Activated T-cell treated with anti-CD3 and anti-CD28 coated beads for 48 hours (primary cell): Measurements from ENCODE around the gene AGRN.

Experiments
- DNase-seq: peaks from one replicate; pipeline ENCODE4 v3.0.0-alpha.2; 2020; ENCODE audit warnings: low read depth

The AGRN gene

DNA sequence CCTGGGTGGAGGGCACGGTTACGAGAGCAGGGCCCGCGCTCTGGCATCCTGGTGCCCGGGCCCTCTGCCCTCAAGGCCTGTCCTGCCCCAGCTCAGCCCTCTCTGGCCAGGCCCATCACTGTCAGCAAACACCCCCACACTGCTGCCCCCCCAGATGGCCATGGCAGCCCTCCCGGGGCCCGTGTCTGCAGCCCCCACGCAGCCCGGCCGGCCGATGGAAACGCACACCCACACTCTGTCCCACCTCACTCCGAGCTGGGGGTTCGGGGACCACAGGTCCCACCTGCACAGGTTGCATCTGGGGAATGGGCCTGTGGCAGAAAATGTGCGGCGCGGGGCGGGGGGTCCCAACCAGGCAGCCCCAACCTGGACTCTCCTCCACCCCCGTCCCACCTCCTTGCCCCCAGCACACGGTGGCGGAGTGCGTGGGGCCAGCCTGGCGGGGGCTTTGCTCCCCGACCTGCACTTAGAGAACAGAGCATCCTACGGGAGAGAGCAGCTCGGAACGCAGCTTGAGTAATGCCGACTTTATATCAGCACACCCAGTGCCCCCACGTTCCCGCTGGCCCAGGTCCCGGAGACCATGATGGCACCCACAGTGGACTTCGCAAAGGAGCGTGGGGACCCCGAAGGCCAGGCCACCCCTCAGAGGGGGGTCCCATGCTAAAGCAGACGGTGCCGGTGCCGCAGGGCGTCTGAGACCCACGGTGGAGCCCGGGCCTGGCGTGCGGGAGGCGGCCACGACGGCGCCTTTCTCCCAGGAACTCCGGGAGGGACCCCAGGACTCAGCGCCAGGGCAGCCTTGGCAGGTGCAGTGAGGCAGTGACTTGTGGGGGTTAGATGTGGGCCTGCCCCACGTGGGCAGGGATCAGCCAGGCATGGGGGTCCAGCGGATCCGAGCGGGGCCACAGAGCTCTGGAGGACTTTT, 61.7 kb downstream of the AGRN start:
- DNase-seq, result no peak

DNA sequence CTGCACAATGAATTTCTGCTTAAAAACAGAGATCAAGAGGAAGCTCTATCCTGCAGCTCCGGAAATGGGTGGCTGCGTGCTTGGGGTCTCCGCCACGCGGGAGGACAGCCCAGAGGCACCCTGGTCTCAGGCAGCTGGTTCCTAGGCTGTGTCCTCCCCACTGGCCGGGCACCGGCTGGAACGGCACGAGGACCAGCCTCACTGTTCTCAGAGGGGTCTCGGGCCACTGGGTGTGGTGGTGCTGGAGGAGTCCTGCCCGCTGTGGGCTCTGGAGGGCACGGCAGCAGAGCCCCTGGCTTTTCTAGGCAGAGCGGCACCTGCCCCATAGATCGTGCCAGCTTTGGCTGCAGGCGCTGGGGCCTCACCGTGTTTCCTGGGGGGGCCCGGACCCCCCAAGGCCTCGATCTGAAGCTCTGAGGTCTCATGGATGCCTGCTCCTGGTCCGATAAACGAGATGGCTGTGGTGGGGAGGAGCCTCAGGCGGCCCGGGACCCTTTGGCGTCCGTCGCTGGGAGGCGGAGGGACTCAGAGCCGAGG, 62.4 kb downstream of the AGRN start:
- DNase-seq, result no peak

DNA sequence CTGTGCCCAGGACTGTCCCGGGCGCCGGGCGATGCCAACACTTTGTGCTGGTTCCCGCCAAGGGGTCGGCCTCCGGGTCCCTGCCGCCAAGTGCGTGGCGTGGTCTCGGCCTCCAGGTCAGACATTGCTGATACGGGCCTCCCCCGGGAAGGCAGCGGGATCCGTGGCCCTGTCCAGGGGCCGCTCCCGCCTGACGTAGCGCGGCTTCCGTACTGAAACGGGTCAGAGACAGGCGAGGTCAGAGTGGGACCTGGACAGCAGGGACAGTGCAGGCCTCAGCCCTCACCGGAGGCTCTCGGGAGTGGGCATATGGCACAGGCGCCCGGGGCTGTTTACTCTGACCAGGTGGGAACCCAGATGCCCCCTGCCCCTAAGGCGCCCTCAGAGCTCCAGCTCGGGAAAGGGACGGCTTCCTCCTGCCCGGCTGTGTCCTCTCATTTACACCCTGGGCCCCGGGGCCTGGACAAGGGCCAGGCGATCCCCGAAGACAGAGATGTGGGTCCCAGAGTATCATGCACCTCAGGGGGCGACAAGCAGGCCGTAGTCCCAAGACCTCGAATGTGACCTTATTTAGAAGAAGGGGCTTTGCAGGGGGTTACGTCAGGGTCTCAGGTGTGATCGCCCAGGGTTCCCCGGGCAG, 63.0 kb downstream of the AGRN start:
- no peak for DNase-seq

DNA sequence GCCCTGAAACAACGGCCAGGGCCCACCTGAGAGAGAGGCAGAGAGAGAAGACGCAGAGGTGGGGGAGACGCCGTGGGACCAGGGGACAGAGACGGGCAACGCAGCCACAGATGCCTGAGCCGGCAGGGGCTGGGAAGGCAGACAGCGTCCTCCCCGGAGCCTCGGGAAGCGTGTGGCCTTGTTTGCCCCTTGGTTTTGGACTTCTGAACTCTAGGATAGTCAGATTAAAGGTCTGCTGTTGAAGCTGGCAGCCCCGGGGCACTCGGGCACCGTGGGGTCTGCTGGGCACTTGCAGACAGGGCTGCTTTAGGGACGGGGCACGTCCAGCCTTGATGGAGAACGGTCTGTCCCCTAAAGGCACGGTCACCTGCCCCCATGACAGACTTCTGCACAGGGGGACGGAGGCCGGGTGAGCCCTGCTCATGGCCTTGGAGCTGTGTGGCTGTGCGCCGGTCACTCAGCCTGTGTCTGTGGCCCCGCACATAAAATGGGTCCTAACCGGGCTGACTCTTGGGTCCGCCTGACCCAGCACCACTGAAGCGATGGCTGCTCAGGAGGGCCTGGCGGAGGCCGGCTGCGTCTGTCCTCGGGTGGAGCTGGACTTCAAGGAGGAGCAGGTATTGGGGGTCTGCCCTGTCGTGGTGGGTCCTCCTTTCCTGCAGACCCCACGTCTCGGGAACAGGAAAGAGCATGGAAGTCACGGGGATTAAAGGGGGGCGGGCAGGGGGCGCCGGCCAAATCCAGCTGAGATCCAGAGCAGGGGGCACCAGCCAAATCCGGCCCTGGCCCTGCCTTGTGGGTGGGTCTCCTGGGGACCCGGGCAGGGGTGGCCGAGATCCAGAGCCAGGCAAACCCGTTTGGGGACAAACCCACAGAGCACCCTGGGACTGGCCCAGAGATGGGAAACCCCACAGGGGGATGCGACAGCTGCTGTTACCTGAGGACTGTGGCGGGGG, 63.8 kb downstream of the AGRN start:
- no peak for DNase-seq

DNA sequence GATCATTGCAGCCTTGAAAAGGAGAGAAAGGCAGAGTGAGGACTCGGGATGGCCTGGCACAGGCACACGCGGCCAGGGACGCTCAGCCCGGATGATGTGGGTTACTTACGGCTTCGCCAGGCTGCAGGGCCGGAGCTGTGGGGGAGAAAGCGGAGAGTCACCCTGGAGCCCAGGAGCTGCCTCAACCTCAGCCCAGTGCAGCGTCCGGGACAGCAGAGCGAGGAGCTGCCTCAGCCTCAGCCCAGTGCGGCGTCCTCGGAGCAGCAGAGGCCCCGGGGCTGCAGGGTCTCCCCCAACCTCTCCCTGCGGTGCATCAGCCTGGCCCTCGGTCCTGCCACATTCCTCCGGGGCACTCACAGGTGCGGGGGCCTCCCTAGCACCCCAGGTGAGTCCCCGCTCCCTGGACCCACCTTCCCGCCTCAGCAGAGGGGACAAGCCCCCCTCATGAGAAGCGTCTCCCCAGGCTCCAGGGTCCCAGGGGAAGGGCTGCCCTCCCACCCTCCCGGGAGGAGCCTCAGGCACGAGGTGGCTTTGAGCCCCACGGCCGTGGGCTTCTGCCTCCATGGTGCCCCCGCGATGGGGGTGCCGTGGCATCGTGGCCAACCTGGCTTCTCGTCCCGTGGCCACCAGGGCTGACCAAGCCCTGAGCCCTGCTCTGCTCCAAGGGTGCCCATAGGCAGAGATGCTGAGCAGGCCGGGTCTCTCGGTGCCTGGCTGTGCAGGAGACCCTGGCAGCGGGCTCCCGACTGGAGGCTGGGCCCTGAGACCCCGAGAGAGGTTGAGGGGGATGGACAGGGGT, 64.7 kb downstream of the AGRN start:
- DNase-seq, result no peak

DNA sequence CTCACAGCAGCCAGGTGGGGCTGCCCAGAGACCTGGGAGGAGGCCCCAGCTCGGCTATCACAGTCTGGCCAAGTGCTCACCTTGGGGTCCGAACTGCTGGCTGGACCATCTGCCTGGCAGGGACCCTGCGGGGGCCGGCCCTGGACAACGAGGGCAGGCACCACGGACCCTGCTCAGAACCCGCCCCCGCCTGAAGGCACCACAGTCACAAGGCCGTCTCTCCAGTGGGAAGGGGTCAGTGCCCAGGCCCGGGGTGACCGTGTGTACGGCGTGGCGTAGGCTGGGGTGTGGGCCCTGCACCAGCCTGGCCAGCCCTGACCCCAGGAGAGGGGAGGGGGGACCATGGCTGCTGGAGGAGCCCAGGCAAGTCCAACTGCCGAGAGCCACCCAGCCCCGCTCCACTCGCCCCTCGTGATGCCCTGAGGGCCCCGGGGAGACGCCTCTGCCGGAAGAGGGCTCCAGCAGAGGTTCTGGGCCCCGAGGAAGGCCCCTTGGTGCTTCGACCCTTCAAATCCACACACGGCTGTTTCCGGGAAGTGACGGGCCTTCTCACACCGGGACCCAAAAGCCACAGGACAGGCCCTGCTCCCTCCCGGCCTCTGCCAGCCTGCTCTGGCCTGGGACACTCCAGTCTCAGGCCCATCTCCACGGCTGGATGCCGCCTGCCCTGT, 65.4 kb downstream of the AGRN start:
- no peak for DNase-seq

DNA sequence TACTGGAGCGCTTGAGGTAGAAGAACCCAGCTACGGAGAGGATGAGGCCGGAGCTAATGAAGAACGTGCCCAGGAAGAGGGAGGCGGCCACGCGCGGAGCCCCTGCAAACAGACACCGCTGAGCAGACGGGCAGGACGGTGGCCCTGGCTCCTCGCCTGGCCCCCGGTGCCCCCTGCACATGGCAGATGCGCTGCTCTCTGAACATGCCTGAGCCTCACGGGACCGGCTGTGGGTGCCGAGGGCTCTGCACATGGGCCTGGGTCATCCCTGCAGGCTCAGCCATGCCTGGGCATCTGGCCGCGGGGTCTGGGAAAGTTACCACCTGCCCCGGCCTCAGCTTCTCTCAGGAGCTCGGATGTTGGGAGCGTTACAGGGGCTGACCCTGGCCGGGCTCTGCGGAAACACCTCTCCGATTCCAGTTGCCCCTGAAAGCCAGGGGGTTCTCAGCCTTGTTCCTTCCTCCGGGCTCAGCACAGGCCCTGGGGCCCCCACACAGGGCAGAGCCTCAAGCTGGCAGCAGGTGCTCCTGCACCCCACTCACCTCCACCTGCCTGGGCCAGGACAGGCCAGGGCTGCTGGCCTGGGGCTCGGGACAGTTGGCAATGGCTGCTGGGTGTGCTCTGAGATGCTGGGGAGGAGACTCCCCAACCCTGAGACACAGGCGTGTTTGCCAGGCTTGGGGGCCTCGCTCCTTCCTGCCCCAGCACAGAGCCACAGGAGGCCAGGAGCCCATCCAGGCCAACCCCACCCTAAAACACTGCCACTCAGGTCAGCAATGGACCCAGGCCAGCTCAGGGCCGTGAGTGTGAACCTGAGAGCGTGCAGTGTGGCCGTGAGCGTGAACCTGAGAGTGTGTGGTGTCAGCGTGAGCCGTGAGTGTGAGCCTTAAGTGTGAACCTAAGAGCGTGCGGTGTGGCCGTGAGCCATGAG, 66.3 kb downstream of the AGRN start:
- DNase-seq, result no peak

DNA sequence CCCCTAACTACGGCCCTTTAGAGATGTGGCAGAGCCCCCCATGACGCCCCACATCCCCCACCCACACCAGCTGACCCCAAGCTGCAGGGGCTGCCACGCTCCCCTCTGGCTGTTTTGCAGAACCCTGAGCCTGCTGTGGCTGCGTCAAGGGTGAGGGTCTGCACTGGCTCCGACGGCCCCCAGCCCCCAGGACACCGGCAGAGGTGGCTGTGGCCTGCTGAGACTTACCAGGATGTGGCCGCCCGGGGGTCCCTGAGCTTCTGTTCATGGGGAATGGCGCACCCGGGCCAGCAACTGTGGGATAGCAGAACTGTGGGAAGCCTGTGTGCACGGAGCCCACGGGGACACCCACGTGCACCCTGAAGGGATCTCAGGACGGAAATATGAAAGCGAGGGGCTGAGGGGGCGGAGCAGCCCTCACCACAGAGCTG, 67.0 kb downstream of the AGRN start:
- no peak for DNase-seq

DNA sequence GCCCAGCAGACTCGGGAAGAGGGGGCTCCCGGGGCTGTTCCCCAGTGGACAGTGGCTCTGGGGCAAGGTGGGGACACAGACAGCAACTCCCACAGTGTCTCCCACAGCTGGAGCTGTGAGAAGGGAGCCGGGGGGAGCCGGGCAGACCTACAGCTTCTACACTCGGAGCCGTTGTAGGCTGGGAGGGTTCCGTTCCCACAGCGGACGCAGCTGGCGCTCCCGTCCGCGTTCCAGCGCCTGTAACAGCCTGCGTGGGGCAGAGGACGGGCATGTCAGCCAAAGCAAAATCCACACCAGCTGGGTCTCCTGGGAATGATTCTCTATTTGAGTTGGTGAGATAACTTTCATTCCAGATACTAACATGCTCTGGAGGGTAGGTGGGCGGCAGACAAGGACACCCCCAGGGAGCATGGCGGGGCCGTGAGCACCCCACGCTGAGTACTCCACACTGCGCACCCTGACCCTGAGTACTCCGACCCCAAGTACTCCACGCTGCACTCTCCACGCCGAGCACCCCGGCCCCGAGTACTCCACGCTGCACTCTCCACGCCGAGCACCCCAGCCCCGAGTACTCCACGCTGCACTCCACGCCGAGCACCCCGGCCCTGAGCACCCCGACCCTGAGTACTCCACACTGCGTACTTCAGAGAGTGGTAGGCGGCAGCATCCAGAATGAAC, 67.6 kb downstream of the AGRN start:
- DNase-seq, result no peak

DNA sequence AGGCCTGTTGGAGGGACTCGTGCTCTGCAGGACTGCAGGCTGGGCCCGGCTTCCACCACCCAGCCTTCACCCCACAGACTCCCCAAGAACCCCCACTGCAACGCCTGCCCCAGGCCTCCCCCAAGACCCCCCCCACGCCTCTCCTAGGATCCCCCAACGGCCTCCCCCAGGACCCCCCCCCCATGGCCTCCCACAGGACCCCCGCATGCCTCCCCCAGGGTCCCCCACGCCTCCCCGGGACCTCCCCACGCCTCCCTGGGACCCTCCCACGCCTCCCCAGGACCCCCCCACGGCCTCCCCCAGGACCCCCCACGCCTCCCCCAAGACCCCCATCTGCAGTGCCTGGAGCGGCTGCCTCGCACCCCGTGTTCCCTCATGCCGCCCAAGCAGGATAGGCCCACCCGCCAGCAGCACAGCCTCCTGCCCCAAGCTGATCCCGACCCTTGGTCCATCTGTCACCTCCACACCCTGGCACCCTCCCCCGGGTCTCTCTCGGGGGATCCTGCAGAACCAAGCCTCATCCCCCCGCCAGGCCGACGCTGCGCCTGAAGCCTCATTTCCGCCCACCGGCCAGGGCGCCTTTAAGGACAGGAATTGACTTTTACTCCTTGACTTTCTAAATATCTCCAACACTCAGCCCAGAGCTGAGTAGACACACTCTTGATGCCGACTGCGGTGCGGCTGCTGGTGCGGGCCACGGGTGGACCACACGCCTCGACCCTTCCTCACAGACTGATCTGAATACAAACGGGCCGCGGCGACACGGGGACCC, 68.3 kb downstream of the AGRN start:
- no peak for DNase-seq

DNA sequence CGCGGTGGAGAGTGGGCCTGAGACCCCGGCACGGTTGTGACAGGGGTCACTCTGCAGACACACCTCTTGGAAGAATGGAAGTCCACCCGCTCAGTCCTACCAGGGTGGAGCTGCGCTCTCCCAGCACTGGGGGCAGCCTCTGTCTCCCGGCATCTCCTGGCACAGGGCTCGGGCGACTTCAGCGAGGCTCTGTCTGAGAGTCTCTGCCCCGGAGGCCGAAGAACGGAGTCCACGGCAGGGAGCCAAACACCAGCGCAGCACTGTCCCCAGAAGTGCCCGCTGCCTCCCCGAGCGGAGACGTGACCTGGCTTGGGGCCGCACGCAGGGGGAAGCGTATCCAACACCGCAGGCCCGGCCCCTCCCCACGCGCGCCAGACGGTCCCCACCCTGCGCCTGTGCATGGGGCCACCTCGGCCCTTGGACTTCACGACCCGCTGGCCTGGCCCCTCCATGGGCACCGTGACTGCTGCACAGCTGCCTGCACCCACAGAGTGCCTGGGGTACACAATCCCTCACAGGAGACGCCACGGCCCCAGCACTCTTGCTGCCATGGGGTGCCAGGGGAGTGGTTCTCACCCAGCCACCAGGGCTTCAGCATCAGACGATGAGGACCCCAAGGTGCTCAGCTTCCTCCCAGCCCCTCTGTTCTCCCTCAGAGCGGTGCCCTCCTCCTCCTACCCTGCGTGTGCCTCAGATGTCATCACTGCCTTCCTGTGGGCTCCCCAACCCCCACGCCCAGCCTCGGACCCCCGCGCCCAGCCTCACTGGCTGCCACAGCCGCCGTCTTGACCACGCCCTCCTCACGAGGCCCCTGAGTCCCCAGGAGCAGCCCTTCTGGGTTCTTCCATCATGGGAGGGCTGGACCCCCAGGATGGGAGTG, 69.1 kb downstream of the AGRN start:
- DNase-seq, result no peak

DNA sequence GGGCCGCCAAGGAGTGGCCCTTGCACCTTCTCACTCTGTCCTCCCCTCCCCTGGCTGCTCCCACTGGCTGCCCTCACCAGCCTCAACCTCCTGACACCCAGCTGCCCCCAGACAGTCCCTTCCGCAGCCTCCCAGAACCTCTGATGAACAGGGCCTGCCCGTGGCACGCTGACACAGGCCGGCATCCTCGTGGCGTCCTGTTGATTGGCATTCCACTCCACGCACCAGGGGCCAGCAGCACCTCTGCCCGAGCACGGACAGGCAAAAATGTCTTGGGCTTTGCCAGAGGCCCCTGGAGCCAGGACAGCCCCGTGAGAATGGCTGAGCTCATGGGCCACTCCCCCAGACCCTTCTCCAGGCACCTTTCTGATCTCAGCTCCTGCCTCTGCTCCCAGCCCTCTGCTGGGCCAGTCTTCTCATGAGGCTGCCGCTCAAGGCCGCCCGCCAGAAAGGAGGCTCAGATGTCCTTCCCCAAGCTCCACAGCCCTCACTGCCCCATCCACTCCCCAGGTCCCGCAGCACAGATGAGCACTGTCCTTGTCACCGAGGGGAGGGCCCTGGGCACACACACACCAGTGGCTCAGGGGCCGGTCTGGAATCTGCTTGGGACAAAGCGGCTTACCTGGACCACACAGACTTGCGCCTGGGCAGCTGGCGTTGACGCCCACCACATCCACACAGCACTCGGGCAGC, 70.0 kb downstream of the AGRN start:
- DNase-seq, result no peak

DNA sequence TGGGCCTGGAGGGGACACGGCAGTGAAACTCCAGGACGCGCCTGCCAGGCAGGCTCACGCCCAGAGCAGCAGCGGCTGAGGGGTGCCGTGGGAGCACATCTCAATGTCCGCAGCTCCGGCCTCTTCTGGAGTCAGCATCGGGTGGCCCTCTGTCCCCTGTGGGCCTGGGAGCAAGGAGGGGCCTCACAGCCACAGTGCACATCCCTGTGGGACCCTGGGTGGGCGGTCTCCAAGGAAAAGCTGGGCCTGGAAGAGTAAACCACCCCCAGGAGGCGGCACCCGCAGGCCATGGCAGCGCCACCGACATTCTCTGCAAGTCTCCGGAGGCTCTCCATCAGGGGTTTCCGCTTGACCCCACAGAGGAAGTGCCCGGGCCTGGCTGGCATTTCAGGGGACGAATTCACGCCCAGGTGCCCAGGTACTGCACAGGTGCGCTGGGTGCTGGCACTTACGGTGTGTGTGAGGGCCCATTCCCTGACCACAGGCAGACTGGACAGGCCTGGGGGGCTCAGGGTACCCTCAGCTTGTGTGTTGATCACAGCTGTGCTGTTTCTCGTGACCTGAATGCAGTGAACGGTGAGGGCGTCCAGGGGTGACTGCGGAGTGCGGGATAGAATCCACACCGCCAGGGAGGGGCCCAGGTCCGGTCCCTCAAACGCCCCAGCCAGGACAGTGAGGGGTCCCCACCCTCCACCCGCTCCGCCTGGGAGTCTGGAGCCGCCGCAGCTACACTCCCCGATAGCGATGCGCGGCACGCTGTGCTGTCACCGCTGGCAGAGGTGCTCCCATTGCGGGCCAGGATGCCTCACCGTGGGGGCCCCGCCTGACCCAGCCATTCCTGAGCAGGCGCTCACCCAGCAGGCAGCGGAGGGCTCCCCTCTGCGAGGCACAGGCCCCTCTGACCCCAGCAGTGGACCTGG, 70.8 kb downstream of the AGRN start:
- DNase-seq, result no peak

DNA sequence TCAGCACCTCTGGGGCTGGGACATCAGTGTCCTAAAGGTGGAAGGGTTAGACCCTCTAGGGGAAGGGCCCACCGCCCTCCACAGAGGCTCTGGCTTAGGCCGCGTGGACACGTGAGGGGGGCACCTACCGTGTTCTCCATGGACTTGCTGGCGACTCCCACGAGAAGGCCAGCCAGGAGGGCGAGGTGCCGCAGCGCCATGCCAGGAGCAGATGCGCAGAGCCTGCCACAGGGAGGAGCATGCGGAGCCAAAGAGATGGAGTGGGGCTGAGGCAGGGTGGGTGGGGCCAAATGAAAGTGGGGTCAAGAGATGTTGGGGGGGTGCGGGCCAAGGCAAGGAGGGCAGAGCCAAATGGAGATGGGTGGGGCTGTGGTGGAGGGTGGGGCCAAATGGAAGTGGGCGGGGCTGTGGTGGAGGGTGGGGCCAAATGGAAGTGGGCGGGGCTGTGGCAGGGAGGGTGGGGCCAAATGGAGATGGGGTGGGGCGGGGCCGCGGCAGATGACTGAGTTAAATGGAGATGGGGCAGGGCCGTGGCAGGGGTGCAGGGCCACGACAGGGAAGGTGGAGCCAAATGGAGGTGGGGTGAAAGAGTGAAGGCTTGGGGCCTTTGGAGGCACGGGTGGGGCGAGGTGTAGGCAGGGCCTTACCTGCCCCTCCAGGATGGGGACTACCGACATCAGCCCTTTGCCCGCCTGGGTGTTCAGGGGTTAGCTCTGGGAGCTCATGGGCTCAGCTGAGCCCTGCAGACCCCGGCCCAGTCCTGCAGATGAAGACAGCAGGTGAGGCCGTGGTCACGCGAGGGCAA, 71.6 kb downstream of the AGRN start:
- no peak for DNase-seq
